Tibial nerve (tissue), 4 donors: Measurements from ENCODE around the gene SCN3A. TPM values are rescaled to one million over a fixed set of nuclear protein-coding genes. Genes with fewer than 3 reads are reported as not detected.

Experiments
- DNase-seq, 2 donors: peaks; one replicate each; pipeline ENCODE4 v3.0.0-alpha.2; 2019; ENCODE audit warnings: low spot score in 2 of 2
- H3K27ac ChIP-seq, 4 donors: fragments of 200-600 bp; sonication (generic) in 3 of 4; one replicate each; pipeline ENCODE4 v1.5.1; 2017 to 2019; ENCODE audit warnings: mild to moderate bottlenecking in 1 of 4
- H3K27me3 ChIP-seq, 2 donors: fragments of 200-600 bp; sonication (generic) in 1 of 2; one replicate each; pipeline versions ENCODE4 v1.5.1 to v1.6.0; 2017 to 2019
- H3K36me3 ChIP-seq, 3 donors: fragments of 200-600 bp; sonication (generic); one replicate each; pipeline ENCODE4 v1.5.1; 2018 to 2019
- H3K4me1 ChIP-seq, 4 donors: fragments of 200-600 bp; sonication (generic) in 3 of 4; one replicate each; pipeline ENCODE4 v1.5.1; 2017 to 2019
- H3K4me3 ChIP-seq, 4 donors: fragments of 200-600 bp; sonication (generic) in 3 of 4; one replicate each; pipeline ENCODE4 v1.5.1; 2017 to 2019; ENCODE audit warnings: mild to moderate bottlenecking in 1 of 4, moderate library complexity in 1 of 4
- H3K9me3 ChIP-seq, 4 donors: fragments of 200-600 bp; sonication (generic) in 3 of 4; one replicate each; pipeline ENCODE4 v1.5.1; 2017 to 2019
- EP300 ChIP-seq, 2 donors: sonication (generic); formaldehyde crosslinking; IDR thresholded peaks; one replicate each; pipeline ENCODE4 v1.6.1; 2017; ENCODE audit warnings: antibody characterized with exemption in 2 of 2, mild to moderate bottlenecking in 1 of 2
- POLR2A ChIP-seq, 2 donors: fragments of 450-650 bp; IDR thresholded peaks; one replicate each; pipeline ENCODE4 v1.6.1; 2017; ENCODE audit warnings: antibody characterized with exemption in 2 of 2, mild to moderate bottlenecking in 2 of 2, moderate library complexity in 2 of 2
- WGBS, 2 donors: methylation state at CpG; one replicate each; pipeline ENCODE4 v1.1.5; 2018; 5-methylcytosine and 5-hydroxymethylcytosine counted together
- total RNA-seq, 4 donors: library from RNA; depleted of rRNA; stranded (reverse); fragments of >200 nt; gene quantifications; one replicate each; pipeline ENCODE4 v1.1.0, GENCODE V29; 2016
- TF ChIP-seq, protein P1 (sequence below), 5 experiments: fragments of 200-600 bp in 3 of 5; fragments of 450-650 bp in 2 of 5; sonication (generic) in 3 of 5; IDR thresholded peaks; one replicate each; pipeline ENCODE4 v1.5.1; 2016 to 2019; ENCODE audit warnings: antibody characterized with exemption in 5 of 5, mild to moderate bottlenecking in 3 of 5, moderate library complexity in 2 of 5

Gene SCN3A
- total RNA-seq, 4 donors from 2014 or later = 1.8 to 4.2 (median 2.7) TPM

GRCh38 chr2:165083326-165083725, 120.5 kb downstream of the SCN3A start:
- H3K9me3 ChIP-seq = peaks cover 0 to 24% (median 0%) of the 10 kb centered on the region in 4 donors
- H3K36me3 ChIP-seq = no peaks in the 10 kb centered on the region
- WGBS, 2 donors = 81 to 88% methylated on average over 4 of the region's 4 CpGs
- no peak overlapping the region for H3K27ac ChIP-seq
- no peaks in the 10 kb centered on the region for H3K27me3 ChIP-seq
- no peaks in the 10 kb centered on the region for H3K4me1 ChIP-seq
- H3K4me3 ChIP-seq = no peak overlapping the region
- TF ChIP-seq POLR2A (IDR thresholded peaks at IDR 0.05) (no peak), EP300 (IDR thresholded peaks at IDR 0.05) (no peak)
- TF ChIP-seq, protein P1, sequence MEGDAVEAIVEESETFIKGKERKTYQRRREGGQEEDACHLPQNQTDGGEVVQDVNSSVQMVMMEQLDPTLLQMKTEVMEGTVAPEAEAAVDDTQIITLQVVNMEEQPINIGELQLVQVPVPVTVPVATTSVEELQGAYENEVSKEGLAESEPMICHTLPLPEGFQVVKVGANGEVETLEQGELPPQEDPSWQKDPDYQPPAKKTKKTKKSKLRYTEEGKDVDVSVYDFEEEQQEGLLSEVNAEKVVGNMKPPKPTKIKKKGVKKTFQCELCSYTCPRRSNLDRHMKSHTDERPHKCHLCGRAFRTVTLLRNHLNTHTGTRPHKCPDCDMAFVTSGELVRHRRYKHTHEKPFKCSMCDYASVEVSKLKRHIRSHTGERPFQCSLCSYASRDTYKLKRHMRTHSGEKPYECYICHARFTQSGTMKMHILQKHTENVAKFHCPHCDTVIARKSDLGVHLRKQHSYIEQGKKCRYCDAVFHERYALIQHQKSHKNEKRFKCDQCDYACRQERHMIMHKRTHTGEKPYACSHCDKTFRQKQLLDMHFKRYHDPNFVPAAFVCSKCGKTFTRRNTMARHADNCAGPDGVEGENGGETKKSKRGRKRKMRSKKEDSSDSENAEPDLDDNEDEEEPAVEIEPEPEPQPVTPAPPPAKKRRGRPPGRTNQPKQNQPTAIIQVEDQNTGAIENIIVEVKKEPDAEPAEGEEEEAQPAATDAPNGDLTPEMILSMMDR (IDR thresholded peaks at IDR 0.05) = no peak
- no peak for DNase-seq

DNA sequence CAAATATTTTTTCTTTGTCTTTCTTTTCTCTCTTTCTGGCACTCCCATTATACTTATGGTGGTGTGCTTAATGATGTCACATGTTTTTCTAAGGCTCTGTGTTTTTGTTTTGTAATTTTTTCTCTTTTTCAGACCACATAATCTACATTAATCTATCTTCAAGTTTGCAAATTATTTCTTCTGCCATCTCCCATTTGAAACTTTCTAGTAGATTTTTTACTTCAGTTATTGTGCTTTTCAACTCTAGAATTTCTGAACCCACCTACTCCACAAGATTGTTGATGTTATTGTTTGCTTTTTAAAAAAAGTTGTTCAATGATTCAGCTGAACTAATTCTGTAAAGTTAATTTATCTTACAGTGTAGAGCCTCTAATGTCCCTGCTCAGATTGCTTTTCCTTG, 121.4 kb downstream of the SCN3A start:
- Histone ChIP-seq H3K4me3 (no peak overlapping the region), H3K27me3 (no peaks in the 10 kb centered on the region), H3K9me3 (peaks cover 0 to 24% (median 0%) of the 10 kb centered on the region in 4 donors), H3K4me1 (no peaks in the 10 kb centered on the region), H3K27ac (no peak overlapping the region), H3K36me3 (no peaks in the 10 kb centered on the region)
- DNase-seq = no peak
- TF ChIP-seq POLR2A (IDR thresholded peaks at IDR 0.05) (no peak), EP300 (IDR thresholded peaks at IDR 0.05) (no peak)
- TF ChIP-seq, protein P1 (IDR thresholded peaks at IDR 0.05) = no peak

DNA sequence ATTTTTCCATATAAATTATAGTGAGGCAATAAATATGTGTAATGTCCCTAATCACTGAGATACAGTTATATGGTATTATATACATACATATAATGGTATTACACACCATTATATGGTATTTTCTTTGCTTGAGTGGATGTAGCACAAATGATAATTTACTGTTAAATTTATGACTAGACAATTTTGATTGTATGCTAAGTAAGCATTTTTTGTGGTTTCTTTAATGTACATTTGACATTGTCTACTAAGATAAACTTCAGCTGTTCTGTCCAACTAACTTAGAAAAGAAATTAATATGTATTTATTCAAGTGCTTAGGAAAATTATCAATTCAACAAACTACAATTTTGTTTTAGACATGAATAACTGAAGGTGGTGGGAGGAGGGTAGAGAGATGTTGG, 122.6 kb downstream of the SCN3A start:
- TF ChIP-seq, protein P1 (IDR thresholded peaks at IDR 0.05) = no peak
- TF ChIP-seq EP300 (IDR thresholded peaks at IDR 0.05) = no peak
- TF ChIP-seq POLR2A (IDR thresholded peaks at IDR 0.05) = no peak

GRCh38 chr2:165079432-165079831, 124.4 kb downstream of the SCN3A start:
- no peak overlapping the region for H3K4me3 ChIP-seq
- peaks cover 0 to 37% (median 0%) of the 10 kb centered on the region in 4 donors for H3K9me3 ChIP-seq
- TF ChIP-seq, protein P1 (IDR thresholded peaks at IDR 0.05) = no peak
- TF ChIP-seq POLR2A (IDR thresholded peaks at IDR 0.05) = no peak
- TF ChIP-seq EP300 (IDR thresholded peaks at IDR 0.05) = no peak
- H3K36me3 ChIP-seq = no peaks in the 10 kb centered on the region
- H3K27ac ChIP-seq = no peak overlapping the region
- DNase-seq = no peak
- H3K4me1 ChIP-seq = no peaks in the 10 kb centered on the region
- H3K27me3 ChIP-seq = no peaks in the 10 kb centered on the region
- WGBS, 2 donors = 79 to 86% methylated on average over 4 of the region's 4 CpGs

More for the DNA sequence above, 122.6 kb downstream of the SCN3A start:
- H3K36me3 ChIP-seq = no peaks in the 10 kb centered on the region
- H3K9me3 ChIP-seq = peaks cover 0 to 24% (median 0%) of the 10 kb centered on the region in 4 donors
- no peak overlapping the region for H3K27ac ChIP-seq
- no peaks in the 10 kb centered on the region for H3K4me1 ChIP-seq
- H3K27me3 ChIP-seq = no peaks in the 10 kb centered on the region
- no peak for DNase-seq
- no peak overlapping the region for H3K4me3 ChIP-seq

GRCh38 chr2:165078913-165079312, 124.9 kb downstream of the SCN3A start:
- H3K4me1 ChIP-seq = no peaks in the 10 kb centered on the region
- no peak overlapping the region for H3K4me3 ChIP-seq
- TF ChIP-seq, protein P1 (IDR thresholded peaks at IDR 0.05) = no peak
- TF ChIP-seq POLR2A (IDR thresholded peaks at IDR 0.05) (no peak), EP300 (IDR thresholded peaks at IDR 0.05) (no peak)
- H3K36me3 ChIP-seq = no peaks in the 10 kb centered on the region
- no peak overlapping the region for H3K27ac ChIP-seq
- no peak for DNase-seq
- peaks cover 0 to 40% (median 0%) of the 10 kb centered on the region in 4 donors for H3K9me3 ChIP-seq
- H3K27me3 ChIP-seq = no peaks in the 10 kb centered on the region
